ENCODE data around the gene LRRC4C. TPM values are rescaled to one million over a fixed set of nuclear protein-coding genes. Genes with fewer than 3 reads are reported as not detected.

The LRRC4C gene
- total RNA-seq, 4 donors from 2014 or later: 0.38 to 3.5 (median 0.95) TPM; not detected in 1

DNA sequence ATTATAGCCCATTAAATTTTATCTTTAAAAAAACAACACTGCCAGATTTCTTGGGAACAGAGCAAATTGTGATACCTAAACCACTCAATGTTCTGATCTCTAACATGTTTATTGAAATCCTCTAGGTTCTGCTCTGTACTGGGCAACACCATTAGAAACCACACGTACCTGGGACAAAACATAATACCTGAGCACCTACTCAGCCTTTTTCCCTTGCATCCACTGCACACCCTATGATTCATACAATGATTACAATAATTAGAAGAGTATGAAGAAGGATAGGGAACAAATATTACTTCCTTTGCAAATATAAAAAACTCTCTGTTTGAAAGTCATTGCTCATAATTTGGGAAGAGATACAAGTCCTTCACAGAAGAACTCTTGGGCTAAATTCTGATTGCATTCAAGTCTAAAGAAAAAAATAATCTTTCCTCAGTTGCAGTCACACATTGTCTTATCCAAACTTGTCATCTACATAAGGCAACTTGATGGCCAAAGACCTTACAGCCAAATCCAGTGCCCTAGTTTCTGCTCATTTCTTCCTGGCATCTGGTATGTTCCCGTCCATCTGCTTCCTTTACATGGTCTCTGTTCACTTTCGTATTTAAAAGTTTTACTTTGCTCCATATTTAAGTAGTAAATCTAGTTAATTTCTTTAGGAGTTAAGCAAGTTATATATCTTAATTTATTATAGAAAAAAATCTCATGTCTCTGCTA, 407.4 kb downstream of the LRRC4C start:
- no peak for ATAC-seq (ENCODE audit: low FRiP score)
- TF ChIP-seq, protein P1, sequence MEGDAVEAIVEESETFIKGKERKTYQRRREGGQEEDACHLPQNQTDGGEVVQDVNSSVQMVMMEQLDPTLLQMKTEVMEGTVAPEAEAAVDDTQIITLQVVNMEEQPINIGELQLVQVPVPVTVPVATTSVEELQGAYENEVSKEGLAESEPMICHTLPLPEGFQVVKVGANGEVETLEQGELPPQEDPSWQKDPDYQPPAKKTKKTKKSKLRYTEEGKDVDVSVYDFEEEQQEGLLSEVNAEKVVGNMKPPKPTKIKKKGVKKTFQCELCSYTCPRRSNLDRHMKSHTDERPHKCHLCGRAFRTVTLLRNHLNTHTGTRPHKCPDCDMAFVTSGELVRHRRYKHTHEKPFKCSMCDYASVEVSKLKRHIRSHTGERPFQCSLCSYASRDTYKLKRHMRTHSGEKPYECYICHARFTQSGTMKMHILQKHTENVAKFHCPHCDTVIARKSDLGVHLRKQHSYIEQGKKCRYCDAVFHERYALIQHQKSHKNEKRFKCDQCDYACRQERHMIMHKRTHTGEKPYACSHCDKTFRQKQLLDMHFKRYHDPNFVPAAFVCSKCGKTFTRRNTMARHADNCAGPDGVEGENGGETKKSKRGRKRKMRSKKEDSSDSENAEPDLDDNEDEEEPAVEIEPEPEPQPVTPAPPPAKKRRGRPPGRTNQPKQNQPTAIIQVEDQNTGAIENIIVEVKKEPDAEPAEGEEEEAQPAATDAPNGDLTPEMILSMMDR (IDR thresholded peaks at IDR 0.05): no peak
- no peak for DNase-seq (ENCODE audit: low spot score)

DNA sequence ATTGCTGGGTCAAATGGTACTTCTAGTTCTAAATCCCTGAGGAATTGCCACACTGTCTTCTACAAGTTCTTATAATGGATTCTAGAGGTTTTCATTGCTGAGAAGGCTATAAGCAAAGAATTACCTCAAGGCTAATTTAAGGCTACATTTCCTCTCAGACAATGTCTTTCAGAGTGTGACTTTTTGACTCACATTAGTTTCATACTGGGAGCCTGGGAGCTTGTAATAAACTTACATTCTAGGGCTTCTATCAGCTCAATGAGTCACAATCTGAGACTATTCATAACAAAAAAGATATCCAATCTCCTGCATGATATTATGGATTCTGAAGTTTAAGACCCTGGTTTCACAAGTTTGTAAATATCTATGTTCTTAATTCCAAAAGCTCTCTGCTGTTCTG, 408.7 kb downstream of the LRRC4C start:
- TF ChIP-seq, protein P1 (IDR thresholded peaks at IDR 0.05): no peak
- ATAC-seq (ENCODE audit: low FRiP score) (no peak), DNase-seq (ENCODE audit: low spot score) (no peak)

DNA sequence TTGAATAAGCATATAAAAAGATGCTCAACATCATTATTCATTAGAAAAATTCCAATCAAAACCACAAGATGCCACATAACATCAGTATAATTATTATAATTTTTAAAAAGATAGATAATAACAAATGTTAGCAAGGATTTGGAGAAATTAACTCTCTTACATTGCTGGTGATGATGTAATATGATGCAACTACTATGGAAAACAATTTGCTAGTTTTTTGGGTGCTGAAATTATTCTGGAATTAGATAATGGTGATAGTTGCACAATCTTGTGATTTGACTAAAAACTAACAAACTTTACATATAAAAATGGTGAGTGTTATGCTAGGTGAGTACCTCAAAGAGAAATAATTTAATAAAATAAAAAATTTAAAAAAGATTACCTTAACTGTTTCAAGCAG, 412.2 kb downstream of the LRRC4C start:
- no peak for ATAC-seq (ENCODE audit: low FRiP score)
- TF ChIP-seq, protein P1 (IDR thresholded peaks at IDR 0.05): no peak
- no peak for DNase-seq (ENCODE audit: low spot score)

DNA sequence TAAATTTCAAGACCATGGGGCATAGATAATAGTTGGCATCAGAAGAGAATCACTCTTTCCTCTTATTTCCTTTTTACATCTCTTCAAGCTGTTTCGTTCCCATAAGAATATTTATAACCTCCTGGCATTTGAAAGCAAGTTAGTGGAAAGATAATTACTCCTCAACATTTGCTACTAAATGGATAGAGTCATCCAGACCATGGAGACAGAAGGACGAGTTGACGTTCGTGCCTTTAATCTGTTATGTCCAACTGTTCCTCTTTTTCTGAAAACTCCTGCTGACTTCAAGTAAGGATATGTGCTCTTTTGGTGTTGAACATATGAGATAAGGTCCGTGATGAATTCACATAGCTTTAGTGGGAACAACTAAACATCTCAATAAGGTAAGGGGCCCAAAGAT, 414.2 kb downstream of the LRRC4C start:
- ATAC-seq (ENCODE audit: low FRiP score) (no peak), DNase-seq (ENCODE audit: low spot score) (no peak)
- TF ChIP-seq, protein P1 (IDR thresholded peaks at IDR 0.05): no peak

DNA sequence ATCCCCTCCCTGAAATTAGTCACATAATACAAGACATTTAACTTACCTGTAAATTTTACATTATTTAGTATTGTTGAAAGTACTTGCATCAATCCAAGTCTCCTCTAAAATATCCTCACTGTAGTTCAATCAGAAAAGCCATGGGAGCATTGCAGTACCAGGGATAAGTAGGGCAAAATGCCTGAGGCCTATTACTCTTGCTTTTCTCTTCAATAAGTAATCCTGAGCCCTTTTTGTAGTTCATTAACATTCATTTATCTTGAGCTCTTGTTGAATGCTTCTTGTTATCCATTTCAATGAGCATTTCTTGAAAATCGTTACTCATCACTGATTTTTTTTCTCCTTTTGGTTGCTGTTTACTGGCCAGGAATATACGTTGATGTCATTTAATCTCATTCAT, 414.7 kb downstream of the LRRC4C start:
- DNase-seq (ENCODE audit: low spot score): no peak
- ATAC-seq (ENCODE audit: low FRiP score): no peak
- TF ChIP-seq, protein P1 (IDR thresholded peaks at IDR 0.05): no peak

DNA sequence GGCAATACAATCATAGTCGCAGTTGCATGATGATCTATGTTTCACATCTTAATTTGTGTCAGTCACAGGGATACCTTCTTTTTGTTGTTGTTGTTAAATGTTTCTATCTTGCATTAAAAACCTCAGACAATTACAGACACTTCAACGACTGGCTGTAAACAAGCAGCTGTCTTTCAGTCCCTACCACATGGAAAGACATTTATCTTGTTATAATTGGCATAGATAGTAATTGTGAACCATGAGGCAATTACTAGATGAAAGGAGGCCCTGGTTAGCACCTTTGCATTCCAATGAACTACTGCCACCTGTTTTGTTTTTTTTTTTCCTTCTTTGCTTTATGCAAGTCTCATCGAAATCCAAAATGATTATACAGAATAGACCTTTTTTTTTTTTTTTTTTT, 416.8 kb downstream of the LRRC4C start:
- no peak for ATAC-seq (ENCODE audit: low FRiP score)
- TF ChIP-seq, protein P1 (IDR thresholded peaks at IDR 0.05): no peak
- no peak for DNase-seq (ENCODE audit: low spot score)

DNA sequence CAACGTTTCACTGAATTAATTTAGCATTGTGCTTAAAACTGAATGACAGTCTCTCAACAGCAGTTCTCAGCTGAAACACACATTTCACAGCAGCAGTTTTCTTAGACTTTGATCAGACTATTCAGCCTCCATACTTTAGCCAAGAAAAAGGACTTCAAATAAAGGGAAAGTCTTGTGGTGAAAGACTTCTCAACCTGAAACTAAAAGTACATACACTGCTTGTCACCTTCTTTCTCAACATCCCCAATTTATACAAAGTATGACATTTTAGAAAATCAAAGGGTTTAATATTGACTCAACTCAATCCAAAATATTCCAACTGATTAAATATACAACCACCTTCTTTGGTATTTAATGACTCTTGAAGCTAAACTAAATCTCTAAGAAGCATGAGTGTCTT, 419.0 kb downstream of the LRRC4C start:
- ATAC-seq (ENCODE audit: low FRiP score) (no peak), DNase-seq (ENCODE audit: low spot score) (no peak)
- TF ChIP-seq, protein P1 (IDR thresholded peaks at IDR 0.05): no peak

All from omental fat pad (tissue), 4 donors.